HG03175 (cell line): ENCODE results near the gene ERFL.

Experiments
- ATAC-seq: cut with Tn5 transposase; IDR thresholded peaks from one replicate; pipeline ENCODE4 v1.9.1; 2021; ENCODE audit warnings: mild to moderate bottlenecking, moderate library complexity; ENCODE audit not compliant: unreplicated experiment

ERFL gene

GRCh38 chr19:41901707-41902360 lies 26.4 kb downstream of the ERFL start:
- ATAC-seq, result no peak

GRCh38 chr19:41898235-41898634 lies 30.0 kb downstream of the ERFL start:
- ATAC-seq, result no peak

- ATAC-seq, result no peak
These were observed 30.4 kb downstream of the ERFL start for GRCh38 chr19:41897820-41898219.

GRCh38 chr19:41897181-41897580 lies 31.1 kb downstream of the ERFL start:
- no peak for ATAC-seq

- no peak for ATAC-seq
These were observed 31.7 kb downstream of the ERFL start for GRCh38 chr19:41896581-41896942.

- no peak for ATAC-seq
These were observed 32.3 kb downstream of the ERFL start for GRCh38 chr19:41895745-41896580.

GRCh38 chr19:41894350-41894749 lies 33.9 kb downstream of the ERFL start:
- no peak for ATAC-seq

GRCh38 chr19:41893899-41894298 lies 34.4 kb downstream of the ERFL start:
- no peak for ATAC-seq

- no peak for ATAC-seq
These were observed 35.9 kb downstream of the ERFL start for GRCh38 chr19:41892173-41892902.

- ATAC-seq, result no peak
These were observed 37.3 kb downstream of the ERFL start for GRCh38 chr19:41890936-41891335.

- ATAC-seq, result no peak
These were observed 38.4 kb downstream of the ERFL start for GRCh38 chr19:41889896-41890295.

GRCh38 chr19:41888926-41889325 lies 39.3 kb downstream of the ERFL start:
- ATAC-seq, result no peak

GRCh38 chr19:41887711-41888382 lies 40.4 kb downstream of the ERFL start:
- ATAC-seq, result no peak

GRCh38 chr19:41886761-41887710 lies 41.2 kb downstream of the ERFL start:
- no peak for ATAC-seq

- ATAC-seq, result peak; percentile 82
These were observed 44.2 kb downstream of the ERFL start for GRCh38 chr19:41883821-41884733.

- ATAC-seq, result no peak
These were observed 44.8 kb downstream of the ERFL start for GRCh38 chr19:41883463-41883820.

- ATAC-seq, result no peak
These were observed 45.4 kb downstream of the ERFL start, which contains the start of gene ARHGEF1 for GRCh38 chr19:41882568-41883462. ARHGEF1 (plus strand) TSS chr19:41883184; CDS start chr19:41888083, 4,899 bp downstream.

GRCh38 chr19:41880329-41880708 lies 47.9 kb downstream of the ERFL start:
- ATAC-seq, result no peak
